Testis (tissue), 2 donors: ENCODE results near the gene ARSD.

Experiments used
- CTCF ChIP-seq, 3 experiments: fragments of 450-650 bp in 2 of 3; fragments of 200-600 bp in 1 of 3; sonication (generic) in 1 of 3; IDR thresholded peaks; one replicate each; pipeline ENCODE4 v1.5.1; 2016 to 2019; ENCODE audit warnings: antibody characterized with exemption in 3 of 3, mild to moderate bottlenecking in 2 of 3, moderate library complexity in 1 of 3
- POLR2A ChIP-seq: fragments of 450-650 bp; IDR thresholded peaks from one replicate; pipeline ENCODE4 v1.6.1; 2017; ENCODE audit warnings: antibody characterized with exemption, mild to moderate bottlenecking, moderate library complexity

- TF ChIP-seq CTCF (IDR thresholded peaks at IDR 0.05) (no peak), POLR2A (no peak)
These were observed 11.4 kb downstream of the ARSD start for GRCh38 chrX:2917767-2918166.
